ENCODE results near the gene HAPLN2.

DNA sequence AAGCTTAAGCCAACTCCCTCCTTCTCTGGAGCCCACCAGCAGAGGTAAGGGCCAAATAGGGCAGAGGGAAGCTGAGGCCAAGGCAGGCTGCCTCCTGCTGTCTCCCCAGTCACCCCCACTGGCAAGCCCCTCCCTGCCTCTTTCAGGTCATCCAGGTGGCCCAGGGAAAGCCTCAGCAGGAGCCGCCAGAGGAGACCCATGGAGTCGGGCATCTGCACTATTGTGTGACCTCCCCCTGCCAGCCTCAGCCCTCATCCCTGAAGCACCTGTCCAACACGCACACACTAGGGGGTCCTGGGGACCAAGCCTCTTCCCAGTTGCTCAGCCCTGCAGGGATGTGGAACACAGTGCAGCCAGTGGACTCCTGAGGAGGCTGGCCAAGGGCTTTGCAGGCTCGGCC, 32.9 kb upstream of the HAPLN2 start:
- TF ChIP-seq EZH2 (IDR thresholded peaks at IDR 0.05; ENCODE audit: borderline replicate concordance, insufficient read depth, low read depth, low read length, poor library complexity, severe bottlenecking), result no peak
- TF ChIP-seq, protein P1, sequence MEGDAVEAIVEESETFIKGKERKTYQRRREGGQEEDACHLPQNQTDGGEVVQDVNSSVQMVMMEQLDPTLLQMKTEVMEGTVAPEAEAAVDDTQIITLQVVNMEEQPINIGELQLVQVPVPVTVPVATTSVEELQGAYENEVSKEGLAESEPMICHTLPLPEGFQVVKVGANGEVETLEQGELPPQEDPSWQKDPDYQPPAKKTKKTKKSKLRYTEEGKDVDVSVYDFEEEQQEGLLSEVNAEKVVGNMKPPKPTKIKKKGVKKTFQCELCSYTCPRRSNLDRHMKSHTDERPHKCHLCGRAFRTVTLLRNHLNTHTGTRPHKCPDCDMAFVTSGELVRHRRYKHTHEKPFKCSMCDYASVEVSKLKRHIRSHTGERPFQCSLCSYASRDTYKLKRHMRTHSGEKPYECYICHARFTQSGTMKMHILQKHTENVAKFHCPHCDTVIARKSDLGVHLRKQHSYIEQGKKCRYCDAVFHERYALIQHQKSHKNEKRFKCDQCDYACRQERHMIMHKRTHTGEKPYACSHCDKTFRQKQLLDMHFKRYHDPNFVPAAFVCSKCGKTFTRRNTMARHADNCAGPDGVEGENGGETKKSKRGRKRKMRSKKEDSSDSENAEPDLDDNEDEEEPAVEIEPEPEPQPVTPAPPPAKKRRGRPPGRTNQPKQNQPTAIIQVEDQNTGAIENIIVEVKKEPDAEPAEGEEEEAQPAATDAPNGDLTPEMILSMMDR (IDR thresholded peaks at IDR 0.05), result no peak

Data from B cell (primary cell).